Aorta (tissue), 5 donors: ENCODE results near the gene SH2D3A. TPM values are rescaled to one million over a fixed set of nuclear protein-coding genes. Genes with fewer than 3 reads are reported as not detected.
"Not testable (repeated sequence)": the region's sequence is repeated elsewhere in the genome, so short reads cannot be mapped to it uniquely, and the experiment has no call there.

ENCODE experiments used
- ATAC-seq: fragments of 200-7000 bp; cut with Tn5 transposase; one replicate; pipeline ENCODE4 v1.9.1; 2022; ENCODE audit warnings: moderate library complexity; ENCODE audit not compliant: low FRiP score
- DNase-seq, 2 donors: peaks; one replicate each; pipeline ENCODE4 v3.0.0-alpha.2; 2020
- H3K27ac ChIP-seq, 2 donors: one replicate each; pipeline ENCODE4 v1.5.1; 2013; ENCODE audit warnings: low read length in 2 of 2, mild to moderate bottlenecking in 2 of 2, moderate library complexity in 2 of 2, control low read depth in 1 of 2, inconsistent platforms in 1 of 2, low read depth in 1 of 2
- H3K27me3 ChIP-seq, 2 donors: one replicate each; pipeline ENCODE4 v1.6.1; 2013; ENCODE audit warnings: control low read depth in 1 of 2, low read length in 1 of 2, mild to moderate bottlenecking in 1 of 2, moderate library complexity in 1 of 2; ENCODE audit not compliant: insufficient read depth in 2 of 2, control insufficient read depth in 1 of 2
- H3K36me3 ChIP-seq, 2 donors: one replicate each; pipeline ENCODE4 v1.6.1; 2013; ENCODE audit warnings: control low read depth in 1 of 2, low read length in 1 of 2, mild to moderate bottlenecking in 1 of 2; ENCODE audit not compliant: insufficient read depth in 2 of 2, control insufficient read depth in 1 of 2
- H3K4me1 ChIP-seq, 2 donors: one replicate each; pipeline ENCODE4 v1.6.1; 2013; ENCODE audit warnings: low read length in 2 of 2, control low read depth in 1 of 2, mild to moderate bottlenecking in 1 of 2, moderate library complexity in 1 of 2; ENCODE audit not compliant: insufficient read depth in 2 of 2, control insufficient read depth in 1 of 2
- H3K4me3 ChIP-seq, 2 donors: one replicate each; pipeline ENCODE4 v1.5.1; 2013; ENCODE audit warnings: low read length in 2 of 2, control low read depth in 1 of 2, mild to moderate bottlenecking in 1 of 2
- H3K9me3 ChIP-seq: one replicate; pipeline ENCODE4 v1.6.1; 2013; ENCODE audit warnings: mild to moderate bottlenecking, low read length; ENCODE audit not compliant: control insufficient read depth
- WGBS, 2 donors: extraction: QIAGEN DNeasy Blood & Tissue Kit; methylation state at CpG; one replicate each; pipeline ENCODE4 v1.1.7; 2013; 5-methylcytosine and 5-hydroxymethylcytosine counted together
- intact Hi-C, 2 donors: fragments of 100-400 bp; cut with DNase I; formaldehyde crosslinking; loops; one replicate each; pipeline versions ENCODE4 v1.14.2 to v1.15.0; 2022
- polyA plus RNA-seq, 2 donors: library from polyadenylated mRNA; stranded (reverse); fragments of 200-250 nt; gene quantifications; one replicate each; pipeline ENCODE4 v1.2.3, GENCODE V29; 2013
- total RNA-seq, 2 donors: library from RNA; stranded (reverse); fragmentation: NEBNext Ultra II Directional; extraction: Animal tissue kit (Norgen Biotek cat#: 25700); gene quantifications; one replicate each; pipeline ENCODE4 v1.2.1, GENCODE V29; 2021
- donor health status: healthy with polysubstance abuse.
- donor health status: Bipolar disorder and iron deficiency.
- donor health status: DM: no; HTN: no; CAD: no.
- donor health status: DM: no; HTN: no; CAD: no.
- donor health status: DM: yes; HTN: yes; CAD: no.

The SH2D3A gene
- total and polyA plus RNA-seq, 4 donors: 0.26 to 4.1 (median 0.85) TPM

DNA sequence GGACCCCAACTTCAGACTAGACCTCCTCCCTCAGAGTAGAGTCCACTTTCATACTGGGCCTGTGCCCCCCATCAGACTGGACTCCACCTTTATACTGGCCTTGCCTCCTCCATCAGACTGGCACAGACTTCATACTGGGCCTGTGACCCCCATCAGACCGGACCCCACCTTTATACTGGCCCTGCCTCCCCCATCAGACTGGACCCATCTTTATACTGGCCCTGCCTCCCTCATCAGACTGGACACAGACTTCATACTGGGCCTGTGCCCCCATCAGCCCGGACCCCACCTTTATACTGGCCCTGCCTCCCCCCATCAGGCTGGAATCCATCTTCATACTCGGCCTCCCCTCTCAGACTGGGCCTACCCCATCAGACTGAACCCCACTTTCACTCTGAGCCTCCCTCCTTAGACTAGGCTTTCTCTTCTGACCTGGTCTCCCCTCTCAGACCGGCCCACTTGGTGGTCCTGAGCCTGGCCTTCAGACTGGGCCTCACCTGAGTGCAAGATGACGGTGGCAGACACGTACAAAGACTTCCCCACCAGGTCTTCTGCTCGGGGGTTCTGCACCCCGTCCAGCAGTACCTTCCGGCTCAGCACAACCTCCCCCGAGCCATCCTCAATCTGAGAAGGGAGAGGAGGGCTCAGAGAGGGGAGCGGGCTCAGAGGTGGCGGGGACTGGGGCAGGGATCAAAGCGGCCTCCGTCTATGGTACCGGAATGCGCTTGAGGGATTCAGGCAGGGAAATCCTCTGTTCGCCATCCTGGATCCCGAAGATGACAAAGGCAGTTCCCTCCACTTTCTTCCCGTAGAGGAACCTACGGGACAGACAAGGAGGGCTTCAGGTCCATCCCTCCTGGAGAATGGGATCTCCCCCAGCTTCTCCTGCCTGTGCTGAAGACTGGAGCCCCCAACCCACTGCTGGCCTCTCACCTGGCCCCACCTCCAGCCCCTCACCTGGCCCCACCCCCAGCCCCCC is 54.3 kb downstream of the SH2D3A start:
- H3K27ac ChIP-seq: no peak overlapping the region
- H3K9me3 ChIP-seq: no peaks in the 10 kb centered on the region
- 87 to 88% methylated on average over 20 of the region's 20 CpGs for WGBS, 2 donors
- no peaks in the 10 kb centered on the region for H3K27me3 ChIP-seq
- peak in 1 of 2 donors; percentile 26 for DNase-seq
- no peaks in the 10 kb centered on the region for H3K36me3 ChIP-seq
- no peak overlapping the region for H3K4me3 ChIP-seq
- no peak for ATAC-seq
- no peaks in the 10 kb centered on the region for H3K4me1 ChIP-seq
- intact Hi-C loops: no loop called here

DNA sequence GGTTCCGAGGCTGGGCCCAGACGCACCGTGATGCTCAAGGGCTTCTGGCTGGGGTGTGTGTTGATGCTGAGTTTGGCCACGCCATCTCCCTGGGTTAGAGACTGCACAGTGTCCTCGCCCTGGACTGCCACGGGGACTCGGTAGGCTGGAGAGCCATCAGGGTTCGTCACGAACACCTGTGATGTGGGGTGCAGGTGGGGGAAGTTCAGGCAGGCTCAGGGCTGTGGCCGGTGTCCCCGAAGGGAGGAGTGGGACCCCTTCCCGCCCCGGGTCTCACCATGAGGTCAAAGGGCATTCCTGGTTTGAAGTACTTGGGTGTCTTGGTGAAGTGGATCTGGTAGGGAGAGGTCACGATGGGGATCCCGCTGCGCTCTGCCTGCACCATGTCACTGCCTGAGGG is 55.0 kb downstream of the SH2D3A start:
- no peaks in the 10 kb centered on the region for H3K4me1 ChIP-seq
- no peak overlapping the region for H3K4me3 ChIP-seq
- intact Hi-C loops: no loop called here
- ATAC-seq: no peak
- no peaks in the 10 kb centered on the region for H3K9me3 ChIP-seq
- peak; percentile 42 to 62 for DNase-seq
- 88 to 90% methylated on average over 16 of the region's 16 CpGs for whole genome bisulfite sequencing, 2 donors
- H3K27me3 ChIP-seq: no peaks in the 10 kb centered on the region
- H3K36me3 ChIP-seq: no peaks in the 10 kb centered on the region
- H3K27ac ChIP-seq: no peak overlapping the region

DNA sequence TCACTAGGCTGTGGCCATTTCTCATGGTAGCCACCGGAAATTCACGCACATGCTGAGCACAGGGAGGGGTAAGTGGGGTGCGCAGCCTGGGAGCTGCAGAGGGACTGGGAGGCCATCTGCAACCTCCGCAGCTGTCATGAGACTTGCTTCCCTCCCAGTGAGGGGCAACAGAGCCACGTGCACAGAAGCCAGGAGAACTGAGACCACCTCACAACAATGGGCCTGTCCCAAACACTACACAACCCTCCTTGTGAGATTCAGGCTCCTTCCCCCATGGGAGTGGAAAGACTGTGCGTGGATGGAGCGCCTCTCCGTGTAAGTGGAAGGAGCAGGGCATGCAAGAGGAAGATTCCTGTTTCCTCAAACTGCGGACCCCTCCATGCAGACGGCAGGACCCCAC is 55.6 kb downstream of the SH2D3A start:
- peak; percentile 15 to 17 for DNase-seq
- 61 to 62% methylated on average over 10 of the region's 10 CpGs for WGBS, 2 donors
- intact Hi-C loops: no loop called here

DNA sequence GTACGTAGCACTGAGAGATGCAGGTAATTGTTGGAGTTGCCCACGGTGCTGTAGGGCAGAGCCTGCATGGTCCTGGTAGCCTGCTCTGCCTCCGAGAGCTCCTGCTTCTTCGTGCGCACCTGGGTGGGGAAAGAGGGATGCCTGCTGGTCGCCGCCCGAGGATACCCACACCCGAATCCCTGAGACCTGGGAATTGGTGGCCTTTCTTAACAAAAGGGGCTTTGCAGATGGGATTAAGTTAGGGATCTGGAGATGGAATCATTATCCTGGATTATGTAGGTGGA is 56.2 kb downstream of the SH2D3A start:
- WGBS, 2 donors: 32 to 42% methylated on average over 9 of the region's 9 CpGs
- Histone ChIP-seq H3K27ac (no peak overlapping the region), H3K4me1 (no peaks in the 10 kb centered on the region), H3K4me3 (no peak overlapping the region), H3K36me3 (no peaks in the 10 kb centered on the region), H3K27me3 (no peaks in the 10 kb centered on the region), H3K9me3 (no peaks in the 10 kb centered on the region)
- ATAC-seq (no peak), DNase-seq (peak in 1 of 2 donors; percentile 26)
- intact Hi-C loops: no loop called here

More for the DNA sequence above, 55.6 kb downstream of the SH2D3A start:
- H3K36me3 ChIP-seq: no peaks in the 10 kb centered on the region
- H3K4me3 ChIP-seq: no peak overlapping the region
- no peak for ATAC-seq
- no peaks in the 10 kb centered on the region for H3K27me3 ChIP-seq
- H3K27ac ChIP-seq: no peak overlapping the region
- no peaks in the 10 kb centered on the region for H3K9me3 ChIP-seq
- H3K4me1 ChIP-seq: no peaks in the 10 kb centered on the region

DNA sequence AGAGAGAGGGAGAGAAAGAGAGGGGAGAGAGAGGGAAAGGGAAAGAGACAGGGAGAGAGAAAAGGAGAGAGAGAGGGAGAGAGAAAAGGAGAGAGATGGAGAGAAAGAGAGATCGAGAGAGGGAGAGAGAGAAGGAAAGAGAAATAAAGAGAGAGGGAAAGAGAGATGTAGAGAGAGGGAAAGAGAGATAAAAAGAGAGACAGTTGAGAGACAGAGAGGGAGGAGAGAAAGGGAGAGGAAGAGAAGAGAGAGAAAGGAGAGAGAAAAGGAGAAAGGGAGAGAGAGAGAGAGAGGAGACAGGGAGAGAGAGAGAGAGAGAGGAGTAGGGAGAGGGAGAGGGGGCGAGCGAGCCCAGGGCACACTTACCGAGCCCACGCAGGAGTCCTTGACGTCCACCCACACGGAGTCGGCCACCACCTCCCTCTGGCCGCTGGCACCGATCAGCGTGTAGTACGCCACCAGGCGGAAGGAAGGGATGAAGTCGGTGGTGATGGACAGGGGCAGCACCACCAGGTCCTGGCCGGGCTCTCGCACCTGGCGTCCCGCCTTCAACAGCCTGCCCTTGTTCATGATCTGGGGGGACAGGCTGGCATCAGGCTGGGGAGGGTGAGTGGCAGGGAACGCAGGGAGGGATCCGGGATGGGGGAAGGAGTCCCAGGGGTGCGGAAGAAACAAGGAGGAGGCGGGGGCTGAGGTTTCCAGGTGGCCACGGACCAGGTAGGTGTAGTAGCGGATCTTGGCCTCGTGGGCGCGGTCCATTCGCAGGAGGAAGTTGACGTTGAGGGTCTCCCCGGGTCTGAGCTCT is 56.8 kb downstream of the SH2D3A start:
- no peaks in the 10 kb centered on the region for H3K36me3 ChIP-seq
- H3K27ac ChIP-seq: no peak overlapping the region
- no peaks in the 10 kb centered on the region for H3K27me3 ChIP-seq
- no peaks in the 10 kb centered on the region for H3K4me1 ChIP-seq
- ATAC-seq (no peak), DNase-seq (peak; percentile 41 to 70)
- no peak overlapping the region for H3K4me3 ChIP-seq
- 10 to 21% methylated on average over 29 to 30 of the region's 30 CpGs for WGBS, 2 donors
- intact Hi-C loops: no loop called here
- H3K9me3 ChIP-seq: no peaks in the 10 kb centered on the region

DNA sequence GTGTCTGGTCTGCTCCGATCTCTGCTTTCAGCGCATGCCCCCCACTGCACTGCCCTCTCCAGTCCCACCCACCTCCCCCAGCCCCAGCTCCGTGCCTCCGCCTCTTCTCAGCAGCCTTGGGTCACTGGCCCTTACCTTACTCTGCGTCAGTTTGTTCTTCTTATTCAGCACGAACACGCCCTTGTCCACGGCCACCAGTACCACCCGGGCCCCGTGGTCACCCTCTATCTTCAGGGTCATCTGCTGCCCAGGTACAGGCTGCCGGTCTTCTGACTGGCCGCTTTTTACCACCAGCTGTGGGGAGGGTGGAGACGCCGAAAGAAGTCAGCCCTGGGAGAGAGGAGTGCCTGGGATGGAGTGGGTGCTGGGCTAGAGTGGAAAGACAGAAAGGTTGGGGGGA is 57.7 kb downstream of the SH2D3A start:
- ATAC-seq (no peak), DNase-seq (peak; percentile 15 to 47)
- Histone ChIP-seq H3K27me3 (no peaks in the 10 kb centered on the region), H3K27ac (no peak overlapping the region), H3K9me3 (no peaks in the 10 kb centered on the region), H3K36me3 (no peaks in the 10 kb centered on the region), H3K4me1 (no peaks in the 10 kb centered on the region), H3K4me3 (no peak overlapping the region)
- WGBS, 2 donors: 49 to 55% methylated on average over 14 of the region's 14 CpGs
- intact Hi-C loops: no loop called here

DNA sequence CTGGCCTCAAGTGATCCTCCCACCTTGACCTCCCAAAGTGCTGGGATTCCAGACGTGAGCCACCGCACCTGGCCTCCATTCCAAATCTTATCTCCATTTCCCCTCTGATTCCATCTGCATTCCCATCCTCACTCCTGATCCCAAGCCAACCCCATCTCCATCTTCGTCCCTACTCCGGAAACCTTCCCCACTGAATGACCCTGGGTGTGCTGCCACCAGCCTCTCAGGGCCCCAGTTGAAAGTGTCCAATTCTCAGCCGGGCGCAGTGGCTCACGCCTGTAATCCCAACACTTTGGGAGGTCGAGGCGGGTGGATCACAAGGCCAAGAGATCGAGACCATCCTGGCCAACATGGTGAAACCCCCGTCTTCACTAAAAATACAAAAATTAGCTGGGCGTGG is 58.3 kb downstream of the SH2D3A start:
- intact Hi-C loops, H3K27ac ChIP-seq, H3K4me1 ChIP-seq, H3K36me3 ChIP-seq, H3K9me3 ChIP-seq, H3K4me3 ChIP-seq, ATAC-seq, H3K27me3 ChIP-seq: not testable (repeated sequence)
- peak; percentile 10 to 20 for DNase-seq
- WGBS, 2 donors: 85% methylated on average over 12 of the region's 12 CpGs

DNA sequence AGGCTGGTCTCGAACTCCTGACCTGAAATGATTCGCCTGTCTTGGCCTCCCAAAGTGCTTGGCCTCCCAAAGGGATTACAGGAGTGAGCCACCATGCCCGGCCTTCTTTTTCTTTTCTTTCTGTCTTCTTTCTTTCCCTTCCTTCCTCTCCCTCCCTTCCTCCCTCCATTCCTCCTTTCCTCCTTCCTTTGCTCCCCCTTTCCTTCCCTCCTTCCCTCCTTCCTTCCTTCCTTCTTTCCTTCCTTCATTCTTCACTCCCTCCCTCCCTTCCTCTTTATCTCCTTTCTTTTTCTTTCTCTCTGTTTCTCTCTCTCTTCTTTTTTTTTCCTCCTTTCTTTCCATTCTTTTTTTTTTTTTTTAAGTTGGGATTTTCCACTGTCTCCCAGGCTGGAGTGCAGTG is 58.9 kb downstream of the SH2D3A start:
- no peak for ATAC-seq
- H3K27me3 ChIP-seq: no peaks in the 10 kb centered on the region
- no peak overlapping the region for H3K27ac ChIP-seq
- H3K9me3 ChIP-seq: no peaks in the 10 kb centered on the region
- no peak overlapping the region for H3K4me3 ChIP-seq
- WGBS, 2 donors: 80 to 95% methylated on average over 3 of the region's 3 CpGs
- no peaks in the 10 kb centered on the region for H3K4me1 ChIP-seq
- no peak for DNase-seq
- intact Hi-C loops: no loop called here
- H3K36me3 ChIP-seq: no peaks in the 10 kb centered on the region
